ENCODE data around the gene PKP4.

DNA sequence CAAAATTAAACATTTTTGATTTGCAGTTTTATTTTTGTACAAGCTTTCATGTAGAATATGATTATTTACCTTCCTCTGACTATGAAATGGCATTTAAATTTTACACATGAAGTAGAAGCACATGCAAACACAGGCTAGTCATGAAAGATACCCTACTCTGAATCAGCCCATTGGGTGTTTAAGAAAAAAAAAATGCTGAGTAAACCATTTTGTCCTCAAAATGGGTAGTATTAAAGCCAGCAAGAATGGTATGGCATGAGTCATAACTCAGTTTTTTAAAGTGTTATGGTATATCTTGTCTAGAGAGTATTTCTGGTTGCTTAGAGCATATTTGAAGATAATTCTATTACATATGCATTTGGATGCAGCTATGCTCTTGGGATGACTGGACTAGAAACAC is 55.0 kb downstream of the PKP4 start:
- TF ChIP-seq SPI1 (IDR thresholded peaks at IDR 0.05; ENCODE audit: low read depth, low read length) (no peak), TAF1 (IDR thresholded peaks at IDR 0.05; ENCODE audit: low read depth, low read length) (no peak), POLR2A (IDR thresholded peaks at IDR 0.05; ENCODE audit: low read depth, low read length) (no peak)

Measured in GM12891 (cell line).